Measurements from ENCODE around the gene ZSWIM4.

GRCh38 chr19:13872339-13872694 is 77.1 kb downstream of the ZSWIM4 start:
- TF ChIP-seq CTCF (conservative IDR thresholded peaks at IDR 0.05; ENCODE audit: low read length) (no peak), EZH2phosphoT487 (IDR thresholded peaks at IDR 0.05; ENCODE audit: borderline replicate concordance, low read depth, low read length) (no peak)
